ENCODE results near the gene MCM9.

- TF ChIP-seq CTCF (IDR thresholded peaks at IDR 0.05) (no peak), POLR2A (IDR thresholded peaks at IDR 0.05) (no peak)
Measured at GRCh38 chr6:118867181-118867580, 67.8 kb downstream of the MCM9 start.

All from body of pancreas (tissue), 4 donors.